OCI-LY1 (cell line): ENCODE data around the gene PIP4K2A.

ENCODE experiments used
- H2AFZ ChIP-seq: fragments of 200-600 bp; sonication (generic), shearing (Covaris generic); 2 replicates; pipeline ENCODE4 v1.6.0; 2014; ENCODE audit warnings: antibody characterized with exemption, mild to moderate bottlenecking, low read length
- H3F3A ChIP-seq: fragments of 200-600 bp; sonication (generic), shearing (Covaris generic); 2 replicates; pipeline ENCODE4 v1.6.0; 2014; ENCODE audit warnings: mild to moderate bottlenecking, antibody characterized with exemption, low read length, moderate library complexity; ENCODE audit not compliant: insufficient read depth
- H3K27ac ChIP-seq: fragments of 200-600 bp; sonication (generic); 2 replicates; pipeline ENCODE4 v1.5.1; 2014; ENCODE audit warnings: low read length, mixed run types, mild to moderate bottlenecking, low read depth; ENCODE audit not compliant: poor library complexity, severe bottlenecking
- H3K27me3 ChIP-seq: fragments of 200-600 bp; sonication (generic); 2 replicates; pipeline ENCODE4 v1.6.0; 2014; ENCODE audit warnings: antibody characterized with exemption, mild to moderate bottlenecking, low read length, moderate library complexity; ENCODE audit not compliant: insufficient read depth
- H3K36me3 ChIP-seq: fragments of 200-600 bp; sonication (generic); 2 replicates; pipeline ENCODE4 v1.6.1; 2014; ENCODE audit warnings: mild to moderate bottlenecking, antibody characterized with exemption, low read length, moderate library complexity, mixed read lengths; ENCODE audit not compliant: insufficient read depth
- H3K4me1 ChIP-seq: fragments of 200-600 bp; sonication (generic); 2 replicates; pipeline ENCODE4 v1.5.1; 2014; ENCODE audit warnings: mild to moderate bottlenecking, low read length, moderate library complexity; ENCODE audit not compliant: insufficient read depth, severe bottlenecking
- H3K4me2 ChIP-seq: fragments of 200-600 bp; sonication (generic), shearing (Covaris generic); 2 replicates; pipeline ENCODE4 v1.6.1; 2014; ENCODE audit warnings: low read length
- H3K4me3 ChIP-seq: fragments of 200-600 bp; sonication (generic); 2 replicates; pipeline ENCODE4 v1.5.1; 2014; ENCODE audit warnings: low read length, low read depth, mild to moderate bottlenecking, mixed read lengths; ENCODE audit not compliant: poor library complexity, severe bottlenecking
- H3K79me2 ChIP-seq: fragments of 200-600 bp; shearing (Covaris generic); 2 replicates; pipeline ENCODE4 v1.6.1; 2016; ENCODE audit warnings: mixed run types, low read length, mixed read lengths; ENCODE audit not compliant: insufficient read depth
- H3K9ac ChIP-seq: fragments of 200-600 bp; sonication (generic), shearing (Covaris generic); 2 replicates; pipeline ENCODE4 v1.6.1; 2014; ENCODE audit warnings: mild to moderate bottlenecking, low read length, mixed read lengths
- H3K9me2 ChIP-seq: fragments of 200-600 bp; sonication (generic), shearing (Covaris generic); 2 replicates; pipeline ENCODE4 v1.6.1; 2014; ENCODE audit warnings: low read depth, mild to moderate bottlenecking, low read length, mixed read lengths
- H3K9me3 ChIP-seq: fragments of 200-600 bp; shearing (Covaris generic); 2 replicates; pipeline ENCODE4 v1.6.1; 2014; ENCODE audit warnings: low read length, mixed read lengths
- H4K20me1 ChIP-seq: fragments of 200-600 bp; sonication (generic), shearing (Covaris generic); 2 replicates; pipeline ENCODE4 v1.6.0; 2016; ENCODE audit warnings: mild to moderate bottlenecking, low read length; ENCODE audit not compliant: insufficient read depth
- CTCF ChIP-seq: fragments of 200-600 bp; sonication (generic), shearing (Covaris generic); IDR thresholded peaks from 2 replicates; pipeline ENCODE4 v1.5.1; 2017; ENCODE audit warnings: mild to moderate bottlenecking, antibody characterized with exemption, low read length, moderate library complexity, mixed read lengths
- EZH2 ChIP-seq: fragments of 200-600 bp; sonication (generic), shearing (Covaris generic); IDR thresholded peaks from 2 replicates; pipeline ENCODE4 v1.8.0; 2017; ENCODE audit warnings: borderline replicate concordance, mixed run types, mild to moderate bottlenecking, antibody characterized with exemption, low read length, moderate library complexity, mixed read lengths

PIP4K2A gene

GRCh38 chr10:22486431-22486830 is 227.9 kb downstream of the PIP4K2A start:
- H3K27ac ChIP-seq, result no peak overlapping the region
- no peak overlapping the region for H3K9ac ChIP-seq
- H3F3A ChIP-seq, result no peaks in the 10 kb centered on the region
- TF ChIP-seq EZH2 (no peak), CTCF (no peak)
- H3K27me3 ChIP-seq, result no peaks in the 10 kb centered on the region
- H3K36me3 ChIP-seq, result no peaks in the 10 kb centered on the region
- H3K4me2 ChIP-seq, result no peak overlapping the region
- no peaks in the 10 kb centered on the region for H3K79me2 ChIP-seq
- no peaks in the 10 kb centered on the region for H4K20me1 ChIP-seq
- H3K9me2 ChIP-seq, result no peaks in the 10 kb centered on the region
- no peaks in the 10 kb centered on the region for H3K9me3 ChIP-seq
- no peaks in the 10 kb centered on the region for H3K4me1 ChIP-seq
- H3K4me3 ChIP-seq, result no peak overlapping the region
- no peak overlapping the region for H2AFZ ChIP-seq
